Lung (tissue), 12 donors: ENCODE results near the gene CFAP97. TPM values are rescaled to one million over a fixed set of nuclear protein-coding genes. Genes with fewer than 3 reads are reported as not detected.

Experiments used
- ATAC-seq: fragments of 200-7000 bp; cut with Tn5 transposase; one replicate; pipeline ENCODE4 v1.9.1; 2020; ENCODE audit warnings: moderate number of reproducible peaks; ENCODE audit not compliant: insufficient read depth, low FRiP score
- DNase-seq, 3 donors: peaks; one replicate each; pipeline ENCODE4 v3.0.0-alpha.2; 2013 to 2017
- H3K27ac ChIP-seq, 2 donors: one replicate each; pipeline ENCODE4 v1.5.1; 2013; ENCODE audit warnings: mild to moderate bottlenecking in 2 of 2, moderate library complexity in 2 of 2, control low read depth in 1 of 2, inconsistent platforms in 1 of 2, low read depth in 1 of 2, low read length in 1 of 2
- H3K27me3 ChIP-seq, 3 donors: one replicate each; pipeline ENCODE4 v1.5.1; 2013; ENCODE audit warnings: low read length in 2 of 3; ENCODE audit not compliant: control insufficient read depth in 3 of 3, insufficient read depth in 3 of 3
- H3K36me3 ChIP-seq, 4 donors: one replicate each; pipeline ENCODE4 v1.5.1; 2013; ENCODE audit warnings: low read length in 4 of 4, mild to moderate bottlenecking in 1 of 4, moderate library complexity in 1 of 4; ENCODE audit not compliant: control insufficient read depth in 4 of 4, insufficient read depth in 4 of 4
- H3K4me1 ChIP-seq, 5 donors: one replicate each; pipeline ENCODE4 v1.5.1; 2013; ENCODE audit warnings: low read length in 5 of 5, mild to moderate bottlenecking in 2 of 5, moderate library complexity in 1 of 5; ENCODE audit not compliant: control insufficient read depth in 5 of 5, insufficient read depth in 5 of 5
- H3K4me3 ChIP-seq: one replicate; pipeline ENCODE4 v1.5.1; 2013; ENCODE audit warnings: mild to moderate bottlenecking, control low read depth, moderate library complexity
- H3K9ac ChIP-seq, 2 donors: one replicate each; pipeline ENCODE4 v1.5.1; 2013; ENCODE audit warnings: low read length in 2 of 2, control low read depth in 1 of 2; ENCODE audit not compliant: insufficient read depth in 1 of 2
- H3K9me3 ChIP-seq, 4 donors: one replicate each; pipeline ENCODE4 v1.5.1; 2013; ENCODE audit warnings: low read length in 3 of 4, mild to moderate bottlenecking in 1 of 4, moderate library complexity in 1 of 4; ENCODE audit not compliant: control insufficient read depth in 4 of 4, insufficient read depth in 3 of 4
- polyA plus RNA-seq, 2 donors: library from polyadenylated mRNA; stranded (reverse); fragments of 200-250 nt; gene quantifications; one replicate each; pipeline ENCODE4 v1.2.1, GENCODE V29; 2013
- total RNA-seq, 2 donors: library from RNA; depleted of rRNA in 1 of 2; stranded (reverse); fragments of >200 nt in 1 of 2; gene quantifications; one replicate each; pipeline ENCODE4 v1.2.1, GENCODE V29; 2014 to 2021
- TF ChIP-seq, protein P1 (sequence below): IDR thresholded peaks from 2 replicates; pipeline ENCODE4 v1.5.1; 2012; ENCODE audit warnings: mild to moderate bottlenecking; ENCODE audit errors: control extremely low read depth, extremely low read depth
- donor health status: control.
- donor health status: control.
- donor health status: Bipolar disorder and iron deficiency.
- donor health status: healthy.
- donor health status: DM: yes; HTN: yes; CAD: no.

CFAP97 gene
- total and polyA plus RNA-seq, 4 donors: 5.4 to 39.2 (median 22.0) TPM

DNA sequence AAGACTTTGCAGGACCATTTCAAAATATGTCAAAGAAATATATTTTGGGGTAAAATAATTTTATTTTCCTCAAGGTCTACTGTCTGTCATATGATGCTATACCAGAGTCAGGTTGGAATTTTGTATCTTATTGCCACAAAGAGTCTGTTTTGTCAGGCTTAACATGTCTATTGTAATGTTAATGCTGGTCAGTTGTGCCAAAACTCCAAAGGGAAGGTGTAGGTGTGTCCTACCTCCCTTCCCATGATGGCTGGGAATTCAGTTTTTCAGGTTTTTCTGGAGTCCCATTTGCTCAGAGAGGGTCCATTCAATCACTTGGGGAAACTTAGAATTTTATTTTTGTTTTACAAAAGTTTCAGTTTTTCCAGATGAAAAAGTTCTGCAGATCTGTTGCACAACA, 94.1 kb downstream of the CFAP97 start:
- H3K9me3 ChIP-seq: no peaks in the 10 kb centered on the region
- DNase-seq (no peak), ATAC-seq (no peak)
- no peak overlapping the region for H3K4me3 ChIP-seq
- H3K36me3 ChIP-seq: no peaks in the 10 kb centered on the region
- H3K4me1 ChIP-seq: peaks cover 0 to 15% (median 7%) of the 10 kb centered on the region in 5 donors
- TF ChIP-seq, protein P1, sequence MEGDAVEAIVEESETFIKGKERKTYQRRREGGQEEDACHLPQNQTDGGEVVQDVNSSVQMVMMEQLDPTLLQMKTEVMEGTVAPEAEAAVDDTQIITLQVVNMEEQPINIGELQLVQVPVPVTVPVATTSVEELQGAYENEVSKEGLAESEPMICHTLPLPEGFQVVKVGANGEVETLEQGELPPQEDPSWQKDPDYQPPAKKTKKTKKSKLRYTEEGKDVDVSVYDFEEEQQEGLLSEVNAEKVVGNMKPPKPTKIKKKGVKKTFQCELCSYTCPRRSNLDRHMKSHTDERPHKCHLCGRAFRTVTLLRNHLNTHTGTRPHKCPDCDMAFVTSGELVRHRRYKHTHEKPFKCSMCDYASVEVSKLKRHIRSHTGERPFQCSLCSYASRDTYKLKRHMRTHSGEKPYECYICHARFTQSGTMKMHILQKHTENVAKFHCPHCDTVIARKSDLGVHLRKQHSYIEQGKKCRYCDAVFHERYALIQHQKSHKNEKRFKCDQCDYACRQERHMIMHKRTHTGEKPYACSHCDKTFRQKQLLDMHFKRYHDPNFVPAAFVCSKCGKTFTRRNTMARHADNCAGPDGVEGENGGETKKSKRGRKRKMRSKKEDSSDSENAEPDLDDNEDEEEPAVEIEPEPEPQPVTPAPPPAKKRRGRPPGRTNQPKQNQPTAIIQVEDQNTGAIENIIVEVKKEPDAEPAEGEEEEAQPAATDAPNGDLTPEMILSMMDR: no peak
- no peaks in the 10 kb centered on the region for H3K27me3 ChIP-seq
- H3K9ac ChIP-seq: no peak overlapping the region
- H3K27ac ChIP-seq: no peak overlapping the region

Other genes starting within 250 kb of the CFAP97 start
- gene HELT, start 185.5 kb downstream of the CFAP97 start, total RNA-seq: 1 to 10 TPM in 1 of 2 donors, not detected in 1; 2.5 TPM
- gene HELT, start 185.5 kb downstream of the CFAP97 start, polyA plus RNA-seq: under 1 TPM; 0.09 to 0.53 TPM
- 10 to 100 TPM; 18.3 to 52.2 TPM for gene SLC25A4, start 60.7 kb downstream of the CFAP97 start, total RNA-seq
- 10 to 100 TPM; 29.8 to 31.7 TPM for gene SLC25A4, start 60.7 kb downstream of the CFAP97 start, polyA plus RNA-seq
- gene SNX25, start 5.6 kb upstream of the CFAP97 start, total RNA-seq: 10 to 100 TPM; 56.0 to 95.4 TPM
- gene SNX25, start 5.6 kb upstream of the CFAP97 start, polyA plus RNA-seq: 10 to 100 TPM; 16.8 to 42.7 TPM
- 1 to 10 TPM; 2.9 to 4.6 TPM for gene LRP2BP, start 191.9 kb upstream of the CFAP97 start, total RNA-seq
- gene LRP2BP, start 191.9 kb upstream of the CFAP97 start, polyA plus RNA-seq: under 1 TPM; 0.48 to 0.71 TPM
- gene ANKRD37, start 192.8 kb upstream of the CFAP97 start, total RNA-seq: 10 to 100 TPM; 11.0 to 48.0 TPM
- 10 to 100 TPM in 1 of 2 donors, 1 to 10 TPM in 1; 9.7 to 17.9 TPM for gene ANKRD37, start 192.8 kb upstream of the CFAP97 start, polyA plus RNA-seq
- gene UFSP2, start 222.0 kb upstream of the CFAP97 start, total RNA-seq: 10 to 100 TPM; 26.2 to 48.8 TPM
- 10 to 100 TPM; 13.6 to 17.7 TPM for gene UFSP2, start 222.0 kb upstream of the CFAP97 start, polyA plus RNA-seq